OCI-LY1 (cell line): ENCODE data around the gene TMOD2.

Experiments used
- H2AFZ ChIP-seq: fragments of 200-600 bp; sonication (generic), shearing (Covaris generic); 2 replicates; pipeline ENCODE4 v1.6.0; 2014; ENCODE audit warnings: antibody characterized with exemption, mild to moderate bottlenecking, low read length
- H3F3A ChIP-seq: fragments of 200-600 bp; sonication (generic), shearing (Covaris generic); 2 replicates; pipeline ENCODE4 v1.6.0; 2014; ENCODE audit warnings: mild to moderate bottlenecking, antibody characterized with exemption, low read length, moderate library complexity; ENCODE audit not compliant: insufficient read depth
- H3K27ac ChIP-seq: fragments of 200-600 bp; sonication (generic); 2 replicates; pipeline ENCODE4 v1.5.1; 2014; ENCODE audit warnings: low read length, mixed run types, mild to moderate bottlenecking, low read depth; ENCODE audit not compliant: poor library complexity, severe bottlenecking
- H3K27me3 ChIP-seq: fragments of 200-600 bp; sonication (generic); 2 replicates; pipeline ENCODE4 v1.6.0; 2014; ENCODE audit warnings: antibody characterized with exemption, mild to moderate bottlenecking, low read length, moderate library complexity; ENCODE audit not compliant: insufficient read depth
- H3K36me3 ChIP-seq: fragments of 200-600 bp; sonication (generic); 2 replicates; pipeline ENCODE4 v1.6.1; 2014; ENCODE audit warnings: mild to moderate bottlenecking, antibody characterized with exemption, low read length, moderate library complexity, mixed read lengths; ENCODE audit not compliant: insufficient read depth
- H3K4me1 ChIP-seq: fragments of 200-600 bp; sonication (generic); 2 replicates; pipeline ENCODE4 v1.5.1; 2014; ENCODE audit warnings: mild to moderate bottlenecking, low read length, moderate library complexity; ENCODE audit not compliant: insufficient read depth, severe bottlenecking
- H3K4me2 ChIP-seq: fragments of 200-600 bp; sonication (generic), shearing (Covaris generic); 2 replicates; pipeline ENCODE4 v1.6.1; 2014; ENCODE audit warnings: low read length
- H3K4me3 ChIP-seq: fragments of 200-600 bp; sonication (generic); 2 replicates; pipeline ENCODE4 v1.5.1; 2014; ENCODE audit warnings: low read length, low read depth, mild to moderate bottlenecking, mixed read lengths; ENCODE audit not compliant: poor library complexity, severe bottlenecking
- H3K79me2 ChIP-seq: fragments of 200-600 bp; shearing (Covaris generic); 2 replicates; pipeline ENCODE4 v1.6.1; 2016; ENCODE audit warnings: mixed run types, low read length, mixed read lengths; ENCODE audit not compliant: insufficient read depth
- H3K9ac ChIP-seq: fragments of 200-600 bp; sonication (generic), shearing (Covaris generic); 2 replicates; pipeline ENCODE4 v1.6.1; 2014; ENCODE audit warnings: mild to moderate bottlenecking, low read length, mixed read lengths
- H3K9me2 ChIP-seq: fragments of 200-600 bp; sonication (generic), shearing (Covaris generic); 2 replicates; pipeline ENCODE4 v1.6.1; 2014; ENCODE audit warnings: low read depth, mild to moderate bottlenecking, low read length, mixed read lengths
- H3K9me3 ChIP-seq: fragments of 200-600 bp; shearing (Covaris generic); 2 replicates; pipeline ENCODE4 v1.6.1; 2014; ENCODE audit warnings: low read length, mixed read lengths
- H4K20me1 ChIP-seq: fragments of 200-600 bp; sonication (generic), shearing (Covaris generic); 2 replicates; pipeline ENCODE4 v1.6.0; 2016; ENCODE audit warnings: mild to moderate bottlenecking, low read length; ENCODE audit not compliant: insufficient read depth
- CTCF ChIP-seq: fragments of 200-600 bp; sonication (generic), shearing (Covaris generic); IDR thresholded peaks from 2 replicates; pipeline ENCODE4 v1.5.1; 2017; ENCODE audit warnings: mild to moderate bottlenecking, antibody characterized with exemption, low read length, moderate library complexity, mixed read lengths
- EZH2 ChIP-seq: fragments of 200-600 bp; sonication (generic), shearing (Covaris generic); IDR thresholded peaks from 2 replicates; pipeline ENCODE4 v1.8.0; 2017; ENCODE audit warnings: borderline replicate concordance, mixed run types, mild to moderate bottlenecking, antibody characterized with exemption, low read length, moderate library complexity, mixed read lengths

Gene TMOD2

GRCh38 chr15:51760805-51761204, 9.4 kb downstream of the TMOD2 start:
- H3K36me3 ChIP-seq: no peaks in the 10 kb centered on the region
- H3K9ac ChIP-seq: no peak overlapping the region
- H2AFZ ChIP-seq: no peak overlapping the region
- H4K20me1 ChIP-seq: no peaks in the 10 kb centered on the region
- no peaks in the 10 kb centered on the region for H3K9me2 ChIP-seq
- no peaks in the 10 kb centered on the region for H3K27me3 ChIP-seq
- H3K9me3 ChIP-seq: no peaks in the 10 kb centered on the region
- H3K4me2 ChIP-seq: no peak overlapping the region
- H3K4me1 ChIP-seq: no peaks in the 10 kb centered on the region
- no peaks in the 10 kb centered on the region for H3K79me2 ChIP-seq
- H3K27ac ChIP-seq: no peak overlapping the region
- no peak overlapping the region for H3K4me3 ChIP-seq
- H3F3A ChIP-seq: no peaks in the 10 kb centered on the region
- TF ChIP-seq CTCF: no peak

- Histone ChIP-seq H3K9me2 (no peaks in the 10 kb centered on the region), H4K20me1 (no peaks in the 10 kb centered on the region), H3K79me2 (no peaks in the 10 kb centered on the region), H3K9me3 (no peaks in the 10 kb centered on the region), H3K27ac (no peak overlapping the region), H2AFZ (no peak overlapping the region), H3K4me1 (peaks cover 8% of the 10 kb centered on the region), H3K4me3 (no peak overlapping the region), H3K27me3 (no peaks in the 10 kb centered on the region), H3K4me2 (no peak overlapping the region), H3K36me3 (no peaks in the 10 kb centered on the region), H3K9ac (no peak overlapping the region), H3F3A (no peaks in the 10 kb centered on the region)
- TF ChIP-seq CTCF (no peak), EZH2 (no peak)
Observed at GRCh38 chr15:51765751-51766150, 14.4 kb downstream of the TMOD2 start.

GRCh38 chr15:51766341-51766740, 14.9 kb downstream of the TMOD2 start:
- Histone ChIP-seq H2AFZ (no peak overlapping the region), H3K4me1 (peaks cover 8% of the 10 kb centered on the region), H3K36me3 (no peaks in the 10 kb centered on the region), H4K20me1 (no peaks in the 10 kb centered on the region), H3F3A (no peaks in the 10 kb centered on the region), H3K9me2 (no peaks in the 10 kb centered on the region), H3K27me3 (no peaks in the 10 kb centered on the region), H3K9ac (no peak overlapping the region), H3K27ac (no peak overlapping the region), H3K4me2 (no peak overlapping the region), H3K79me2 (no peaks in the 10 kb centered on the region), H3K9me3 (no peaks in the 10 kb centered on the region), H3K4me3 (no peak overlapping the region)
- TF ChIP-seq CTCF (no peak), EZH2 (no peak)
